ENCODE data around the gene NAV3. TPM values are rescaled to one million over a fixed set of nuclear protein-coding genes. Genes with fewer than 3 reads are reported as not detected.

The NAV3 gene
- polyA plus RNA-seq, 2 donors, result 0.19 to 0.41 TPM

DNA sequence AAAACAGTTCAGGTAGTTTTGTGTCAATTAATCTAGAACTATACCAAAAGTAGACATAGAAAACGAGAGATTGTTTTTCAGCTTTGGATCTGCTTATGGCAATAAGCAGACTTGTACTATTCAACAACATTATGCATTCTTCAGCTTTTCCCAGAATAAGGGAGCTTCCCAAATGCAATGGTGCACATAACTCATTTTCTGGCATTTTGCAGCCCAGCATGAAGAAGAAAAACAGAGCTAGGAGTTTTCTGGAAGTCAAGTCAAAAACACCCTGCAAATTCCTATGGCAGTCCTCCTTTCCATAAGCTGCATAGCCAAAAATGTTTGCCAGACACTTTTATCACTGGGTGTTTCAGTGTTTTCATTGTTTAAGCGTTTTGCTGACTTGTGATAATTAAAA, 314.7 kb downstream of the NAV3 start:
- Histone ChIP-seq H3K27ac (ENCODE audit: low read depth in 2 of 2, low read length in 1 of 2) (no peak overlapping the region), H3K9me3 (ENCODE audit: control insufficient read depth in 2 of 2, insufficient read depth in 1 of 2, low read depth in 1 of 2, low read length in 1 of 2) (no peaks in the 10 kb centered on the region), H3K36me3 (ENCODE audit: control insufficient read depth in 2 of 2, insufficient read depth in 2 of 2, low read length in 1 of 2) (no peaks in the 10 kb centered on the region), H3K4me3 (ENCODE audit: low read depth in 1 of 2, low read length in 2 of 2) (no peak overlapping the region), H3K27me3 (ENCODE audit: control insufficient read depth in 1 of 2, insufficient read depth in 2 of 2, low read length in 2 of 2) (no peaks in the 10 kb centered on the region), H3K4me1 (ENCODE audit: control insufficient read depth in 2 of 2, insufficient read depth in 2 of 2, low read length in 1 of 2) (no peaks in the 10 kb centered on the region)
- 50 to 51% methylated on average over 2 of the region's 2 CpGs for WGBS, 2 donors

DNA sequence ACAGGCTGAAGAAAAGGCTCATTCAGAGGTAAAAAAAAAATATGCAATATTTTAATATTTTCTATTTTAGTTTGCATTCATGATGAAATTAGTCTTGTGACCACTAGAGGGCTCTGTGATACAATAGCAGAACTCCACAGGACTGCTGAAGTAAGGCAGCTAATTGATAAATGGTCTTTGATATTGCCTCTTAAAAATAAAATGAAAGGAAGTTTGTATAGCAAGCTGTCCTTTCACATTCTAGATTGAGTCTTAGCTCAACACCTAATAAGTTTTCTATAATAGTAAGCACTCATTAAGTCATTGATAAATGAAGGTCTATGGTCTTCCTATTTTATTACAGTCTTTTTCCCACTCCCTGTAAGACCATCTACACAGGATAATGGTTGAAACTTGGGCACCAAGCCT, 315.7 kb downstream of the NAV3 start:
- no peak overlapping the region for H3K4me3 ChIP-seq (ENCODE audit: low read depth in 1 of 2, low read length in 2 of 2)
- no peaks in the 10 kb centered on the region for H3K9me3 ChIP-seq (ENCODE audit: control insufficient read depth in 2 of 2, insufficient read depth in 1 of 2, low read depth in 1 of 2, low read length in 1 of 2)
- H3K27ac ChIP-seq (ENCODE audit: low read depth in 2 of 2, low read length in 1 of 2), result no peak overlapping the region
- no peaks in the 10 kb centered on the region for H3K4me1 ChIP-seq (ENCODE audit: control insufficient read depth in 2 of 2, insufficient read depth in 2 of 2, low read length in 1 of 2)
- no peaks in the 10 kb centered on the region for H3K36me3 ChIP-seq (ENCODE audit: control insufficient read depth in 2 of 2, insufficient read depth in 2 of 2, low read length in 1 of 2)
- no peaks in the 10 kb centered on the region for H3K27me3 ChIP-seq (ENCODE audit: control insufficient read depth in 1 of 2, insufficient read depth in 2 of 2, low read length in 2 of 2)

DNA sequence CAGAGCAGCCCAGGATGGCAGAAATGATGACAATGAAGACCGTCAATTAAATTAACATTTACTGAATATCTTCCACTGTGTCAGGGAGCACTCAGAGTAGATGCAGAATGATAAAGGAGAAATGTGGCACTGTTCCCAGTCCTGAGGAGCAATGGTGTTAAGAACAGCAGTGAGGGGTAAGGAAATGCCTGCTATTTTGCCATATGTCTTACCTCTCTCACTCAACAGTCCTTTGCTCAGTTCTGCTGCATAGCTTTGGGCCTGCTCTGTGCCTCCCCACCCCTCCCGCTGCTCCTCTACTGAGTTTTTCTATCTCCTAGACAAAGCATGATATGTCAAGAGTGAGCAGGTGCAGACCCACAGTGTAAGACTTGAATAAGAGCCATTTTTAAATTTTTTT, 318.8 kb downstream of the NAV3 start:
- no peaks in the 10 kb centered on the region for H3K27me3 ChIP-seq (ENCODE audit: control insufficient read depth in 1 of 2, insufficient read depth in 2 of 2, low read length in 2 of 2)
- no peak overlapping the region for H3K27ac ChIP-seq (ENCODE audit: low read depth in 2 of 2, low read length in 1 of 2)
- no peaks in the 10 kb centered on the region for H3K4me1 ChIP-seq (ENCODE audit: control insufficient read depth in 2 of 2, insufficient read depth in 2 of 2, low read length in 1 of 2)
- no peaks in the 10 kb centered on the region for H3K36me3 ChIP-seq (ENCODE audit: control insufficient read depth in 2 of 2, insufficient read depth in 2 of 2, low read length in 1 of 2)
- H3K4me3 ChIP-seq (ENCODE audit: low read depth in 1 of 2, low read length in 2 of 2), result no peak overlapping the region
- 80 to 89% methylated on average over 2 of the region's 2 CpGs for WGBS, 2 donors
- H3K9me3 ChIP-seq (ENCODE audit: control insufficient read depth in 2 of 2, insufficient read depth in 1 of 2, low read depth in 1 of 2, low read length in 1 of 2), result no peaks in the 10 kb centered on the region

GRCh38 chr12:78155546-78155945, 324.9 kb downstream of the NAV3 start:
- no peaks in the 10 kb centered on the region for H3K36me3 ChIP-seq (ENCODE audit: control insufficient read depth in 2 of 2, insufficient read depth in 2 of 2, low read length in 1 of 2)
- H3K27me3 ChIP-seq (ENCODE audit: control insufficient read depth in 1 of 2, insufficient read depth in 2 of 2, low read length in 2 of 2), result no peaks in the 10 kb centered on the region
- no peaks in the 10 kb centered on the region for H3K4me1 ChIP-seq (ENCODE audit: control insufficient read depth in 2 of 2, insufficient read depth in 2 of 2, low read length in 1 of 2)
- WGBS, 2 donors, result 91 to 98% methylated on average over 1 of the region's 1 CpG
- no peak overlapping the region for H3K27ac ChIP-seq (ENCODE audit: low read depth in 2 of 2, low read length in 1 of 2)
- H3K4me3 ChIP-seq (ENCODE audit: low read depth in 1 of 2, low read length in 2 of 2), result no peak overlapping the region
- no peaks in the 10 kb centered on the region for H3K9me3 ChIP-seq (ENCODE audit: control insufficient read depth in 2 of 2, insufficient read depth in 1 of 2, low read depth in 1 of 2, low read length in 1 of 2)

- no peaks in the 10 kb centered on the region for H3K4me1 ChIP-seq (ENCODE audit: control insufficient read depth in 2 of 2, insufficient read depth in 2 of 2, low read length in 1 of 2)
- no peaks in the 10 kb centered on the region for H3K36me3 ChIP-seq (ENCODE audit: control insufficient read depth in 2 of 2, insufficient read depth in 2 of 2, low read length in 1 of 2)
- H3K4me3 ChIP-seq (ENCODE audit: low read depth in 1 of 2, low read length in 2 of 2), result no peak overlapping the region
- no peak overlapping the region for H3K27ac ChIP-seq (ENCODE audit: low read depth in 2 of 2, low read length in 1 of 2)
- H3K27me3 ChIP-seq (ENCODE audit: control insufficient read depth in 1 of 2, insufficient read depth in 2 of 2, low read length in 2 of 2), result no peaks in the 10 kb centered on the region
- H3K9me3 ChIP-seq (ENCODE audit: control insufficient read depth in 2 of 2, insufficient read depth in 1 of 2, low read depth in 1 of 2, low read length in 1 of 2), result no peaks in the 10 kb centered on the region
These were observed 326.1 kb downstream of the NAV3 start for GRCh38 chr12:78156751-78157150.

GRCh38 chr12:78157199-78157598, 326.5 kb downstream of the NAV3 start:
- Histone ChIP-seq H3K36me3 (ENCODE audit: control insufficient read depth in 2 of 2, insufficient read depth in 2 of 2, low read length in 1 of 2) (no peaks in the 10 kb centered on the region), H3K4me3 (ENCODE audit: low read depth in 1 of 2, low read length in 2 of 2) (no peak overlapping the region), H3K27me3 (ENCODE audit: control insufficient read depth in 1 of 2, insufficient read depth in 2 of 2, low read length in 2 of 2) (no peaks in the 10 kb centered on the region), H3K27ac (ENCODE audit: low read depth in 2 of 2, low read length in 1 of 2) (no peak overlapping the region), H3K4me1 (ENCODE audit: control insufficient read depth in 2 of 2, insufficient read depth in 2 of 2, low read length in 1 of 2) (no peaks in the 10 kb centered on the region), H3K9me3 (ENCODE audit: control insufficient read depth in 2 of 2, insufficient read depth in 1 of 2, low read depth in 1 of 2, low read length in 1 of 2) (no peaks in the 10 kb centered on the region)
- WGBS, 2 donors, result 60 to 77% methylated on average over 1 of the region's 1 CpG

DNA sequence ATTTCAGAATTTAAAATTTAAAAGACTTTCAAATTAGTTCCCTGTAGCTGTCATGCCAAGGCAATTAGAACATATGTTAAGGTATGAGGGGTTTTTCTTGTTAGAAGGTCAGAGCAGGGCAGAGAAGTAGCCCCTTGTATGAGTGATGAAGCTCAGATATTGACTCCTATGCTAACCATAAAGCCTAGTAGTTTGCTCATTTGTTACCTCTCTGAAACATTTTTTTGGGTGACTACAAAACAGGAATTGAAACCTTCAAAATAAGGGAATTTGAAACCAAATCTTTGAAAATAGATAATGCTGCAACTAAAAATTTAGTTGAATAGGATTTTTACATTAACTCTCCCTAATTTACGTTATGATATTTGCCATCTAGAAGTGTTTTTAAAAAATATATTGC, 333.5 kb downstream of the NAV3 start:
- Histone ChIP-seq H3K4me1 (ENCODE audit: control insufficient read depth in 2 of 2, insufficient read depth in 2 of 2, low read length in 1 of 2) (no peaks in the 10 kb centered on the region), H3K9me3 (ENCODE audit: control insufficient read depth in 2 of 2, insufficient read depth in 1 of 2, low read depth in 1 of 2, low read length in 1 of 2) (no peaks in the 10 kb centered on the region), H3K27ac (ENCODE audit: low read depth in 2 of 2, low read length in 1 of 2) (no peak overlapping the region), H3K27me3 (ENCODE audit: control insufficient read depth in 1 of 2, insufficient read depth in 2 of 2, low read length in 2 of 2) (no peaks in the 10 kb centered on the region), H3K4me3 (ENCODE audit: low read depth in 1 of 2, low read length in 2 of 2) (no peak overlapping the region), H3K36me3 (ENCODE audit: control insufficient read depth in 2 of 2, insufficient read depth in 2 of 2, low read length in 1 of 2) (no peaks in the 10 kb centered on the region)
- WGBS, 2 donors, result 83 to 87% methylated on average over 1 of the region's 1 CpG

GRCh38 chr12:78167510-78167909, 336.8 kb downstream of the NAV3 start:
- Histone ChIP-seq H3K9me3 (ENCODE audit: control insufficient read depth in 2 of 2, insufficient read depth in 1 of 2, low read depth in 1 of 2, low read length in 1 of 2) (no peaks in the 10 kb centered on the region), H3K27ac (ENCODE audit: low read depth in 2 of 2, low read length in 1 of 2) (no peak overlapping the region), H3K4me3 (ENCODE audit: low read depth in 1 of 2, low read length in 2 of 2) (no peak overlapping the region), H3K4me1 (ENCODE audit: control insufficient read depth in 2 of 2, insufficient read depth in 2 of 2, low read length in 1 of 2) (no peaks in the 10 kb centered on the region), H3K27me3 (ENCODE audit: control insufficient read depth in 1 of 2, insufficient read depth in 2 of 2, low read length in 2 of 2) (no peaks in the 10 kb centered on the region), H3K36me3 (ENCODE audit: control insufficient read depth in 2 of 2, insufficient read depth in 2 of 2, low read length in 1 of 2) (no peaks in the 10 kb centered on the region)
- 27 to 33% methylated on average over 3 of the region's 3 CpGs for WGBS, 2 donors

GRCh38 chr12:78171061-78171460, 340.4 kb downstream of the NAV3 start:
- no peaks in the 10 kb centered on the region for H3K36me3 ChIP-seq (ENCODE audit: control insufficient read depth in 2 of 2, insufficient read depth in 2 of 2, low read length in 1 of 2)
- 45 to 53% methylated on average over 1 of the region's 1 CpG for WGBS, 2 donors
- no peaks in the 10 kb centered on the region for H3K4me1 ChIP-seq (ENCODE audit: control insufficient read depth in 2 of 2, insufficient read depth in 2 of 2, low read length in 1 of 2)
- no peak overlapping the region for H3K4me3 ChIP-seq (ENCODE audit: low read depth in 1 of 2, low read length in 2 of 2)
- H3K9me3 ChIP-seq (ENCODE audit: control insufficient read depth in 2 of 2, insufficient read depth in 1 of 2, low read depth in 1 of 2, low read length in 1 of 2), result no peaks in the 10 kb centered on the region
- no peaks in the 10 kb centered on the region for H3K27me3 ChIP-seq (ENCODE audit: control insufficient read depth in 1 of 2, insufficient read depth in 2 of 2, low read length in 2 of 2)
- no peak overlapping the region for H3K27ac ChIP-seq (ENCODE audit: low read depth in 2 of 2, low read length in 1 of 2)

DNA sequence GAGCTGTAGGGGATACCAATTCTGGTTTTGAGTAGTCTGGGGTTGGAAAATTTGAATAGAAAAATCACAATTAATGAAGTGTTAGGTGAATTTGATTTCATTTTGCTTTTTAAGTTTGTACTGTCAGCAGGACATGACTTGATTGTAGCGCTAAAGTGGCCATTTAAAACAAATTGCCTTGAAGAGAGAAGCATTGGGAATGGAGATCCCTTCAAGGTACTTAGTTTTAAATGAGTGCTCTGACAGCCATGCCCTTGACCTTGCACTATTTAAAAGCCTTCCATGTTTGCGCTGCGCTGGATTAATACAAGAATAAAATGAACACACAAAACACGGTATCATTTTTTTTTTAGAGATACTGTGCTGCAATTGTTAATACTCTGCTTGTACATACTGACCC, 345.9 kb downstream of the NAV3 start:
- Histone ChIP-seq H3K36me3 (ENCODE audit: control insufficient read depth in 2 of 2, insufficient read depth in 2 of 2, low read length in 1 of 2) (no peaks in the 10 kb centered on the region), H3K27me3 (ENCODE audit: control insufficient read depth in 1 of 2, insufficient read depth in 2 of 2, low read length in 2 of 2) (no peaks in the 10 kb centered on the region), H3K4me1 (ENCODE audit: control insufficient read depth in 2 of 2, insufficient read depth in 2 of 2, low read length in 1 of 2) (no peaks in the 10 kb centered on the region), H3K27ac (ENCODE audit: low read depth in 2 of 2, low read length in 1 of 2) (no peak overlapping the region), H3K9me3 (ENCODE audit: control insufficient read depth in 2 of 2, insufficient read depth in 1 of 2, low read depth in 1 of 2, low read length in 1 of 2) (no peaks in the 10 kb centered on the region), H3K4me3 (ENCODE audit: low read depth in 1 of 2, low read length in 2 of 2) (no peak overlapping the region)
- WGBS, 2 donors, result 80 to 85% methylated on average over 4 of the region's 4 CpGs
